ENCODE results near the gene SPEN.
A peak's percentile ranks its signal among the peaks of the same experiment; 100 is the strongest.
"Not testable (repeated sequence)": the region's sequence is repeated elsewhere in the genome, so short reads cannot be mapped to it uniquely, and the experiment has no call there.

Gene SPEN

GRCh38 chr1:15975805-15976680, 128.5 kb downstream of the SPEN start, which contains the start of gene ZBTB17:
ZBTB17 (minus strand) TSS chr1:15976101; CDS start chr1:15948495, 27,606 bp downstream.
- DNase-seq (ENCODE audit: low read depth in 2 of 2, low spot score in 1 of 2), result peak; percentile 91 to 94

GRCh38 chr1:15977947-15978346, 130.4 kb downstream of the SPEN start:
- DNase-seq (ENCODE audit: low read depth in 2 of 2, low spot score in 1 of 2), result not testable (repeated sequence)

DNA sequence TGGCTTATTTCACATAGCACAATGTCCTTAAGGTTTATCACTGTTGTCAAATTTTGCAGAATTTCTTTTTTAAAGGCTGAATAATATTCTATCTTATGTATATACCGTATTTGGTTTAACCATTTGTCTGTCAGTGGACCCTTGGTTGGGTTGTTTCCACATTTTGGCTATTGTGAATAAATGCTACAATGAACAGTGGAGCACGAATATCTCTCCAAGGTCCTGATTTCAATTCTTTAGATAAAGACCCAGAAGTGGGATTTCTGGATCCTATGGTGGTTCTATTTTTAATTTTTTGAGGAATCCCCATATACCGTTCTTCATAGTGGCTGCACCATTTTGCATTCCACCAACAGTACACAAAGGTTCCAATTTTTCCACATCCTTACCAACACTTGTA, 134.2 kb downstream of the SPEN start:
- no peak for DNase-seq (ENCODE audit: low read depth in 2 of 2, low spot score in 1 of 2)

GRCh38 chr1:15983275-15983674, 135.8 kb downstream of the SPEN start:
- no peak for DNase-seq (ENCODE audit: low read depth in 2 of 2, low spot score in 1 of 2)

- DNase-seq (ENCODE audit: low read depth in 2 of 2, low spot score in 1 of 2), result no peak
Observed at GRCh38 chr1:15985611-15986297, 138.2 kb downstream of the SPEN start.

DNA sequence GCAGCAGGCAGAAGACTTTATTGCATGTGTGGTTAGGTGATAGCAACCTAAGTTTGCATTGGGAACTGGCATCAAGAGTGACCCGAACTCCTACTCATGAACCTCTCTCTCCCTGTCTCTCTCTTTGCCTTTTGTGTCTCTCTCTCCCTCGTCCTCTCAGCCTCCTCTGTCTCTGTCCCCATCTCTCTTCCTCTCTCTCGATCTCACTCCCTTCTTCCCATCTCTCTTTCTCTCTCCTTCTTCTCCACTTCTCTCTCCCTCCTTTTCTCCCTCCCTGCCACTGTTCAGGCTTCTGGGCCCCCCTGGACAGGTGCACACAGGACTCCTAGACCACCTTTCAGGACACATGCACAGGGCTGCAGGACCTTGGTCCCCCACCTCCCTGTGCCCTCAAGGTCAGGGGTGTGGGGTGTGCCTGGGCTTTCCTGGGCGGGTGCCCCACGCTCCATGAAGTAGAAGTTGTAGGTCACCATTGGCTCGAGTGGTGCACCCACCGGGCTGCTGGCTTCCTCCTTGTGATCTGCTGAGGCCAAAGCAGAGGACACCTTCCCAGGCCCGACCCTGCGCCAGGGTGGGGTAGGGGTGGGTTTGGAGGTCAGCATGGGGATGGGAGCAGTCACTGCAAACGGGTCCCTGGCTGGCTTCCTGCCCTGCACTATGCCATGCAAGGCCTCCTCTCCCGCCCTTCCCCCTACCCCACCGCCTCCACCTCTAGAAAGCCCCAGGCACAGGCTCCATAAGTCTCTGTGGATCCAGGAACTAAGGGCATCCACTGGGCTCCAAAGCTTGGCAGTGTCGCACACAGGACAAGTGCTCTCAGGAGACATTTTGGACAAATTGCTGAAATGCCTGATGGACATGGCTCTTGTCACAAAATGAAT, 141.6 kb downstream of the SPEN start:
- DNase-seq (ENCODE audit: low read depth in 2 of 2, low spot score in 1 of 2), result no peak

- no peak for DNase-seq (ENCODE audit: low read depth in 2 of 2, low spot score in 1 of 2)
Observed at GRCh38 chr1:15989776-15990175, 142.3 kb downstream of the SPEN start.
